Panc1 (cell line): ENCODE measurements around the gene EMID1. TPM values are rescaled to one million over a fixed set of nuclear protein-coding genes. Genes with fewer than 3 reads are reported as not detected.

Experiments used
- ATAC-seq: fragments of 200-7000 bp; cut with Tn5 transposase; 2 replicates; pipeline ENCODE4 v1.9.1; 2020; ENCODE audit warnings: mild to moderate bottlenecking, moderate library complexity
- Bru-seq: library from RNA; stranded (reverse); fragments of 400-500 nt; gene quantifications from one replicate; lab custom pipeline; 2021; lab: Mats Ljungman, UMichigan
- BruChase-seq, 2 experiments: library from RNA; stranded (reverse); fragments of 400-500 nt; gene quantifications; one replicate each; lab custom pipeline; 2021; lab: Mats Ljungman, UMichigan
- BruUV-seq: library from RNA; stranded (reverse); fragments of 400-500 nt; replicated peaks from 2 replicates; lab custom pipeline; 2021; lab: Mats Ljungman, UMichigan
- CTCF ChIA-PET: fragments of 300-600 bp; sonication (Branson Sonifier 250); formaldehyde crosslinking; loops from one replicate; lab custom pipeline; 2022; ENCODE audit warnings: antibody characterized with exemption; lab: Charles Lee
- POLR2A ChIA-PET: fragments of 300-600 bp; sonication (Branson Sonifier 250); formaldehyde crosslinking; loops from one replicate; lab custom pipeline; 2022; ENCODE audit warnings: antibody characterized with exemption; lab: Charles Lee
- DNase-seq: peaks from one replicate; pipeline ENCODE4 v3.0.0-alpha.2; 2010; ENCODE audit warnings: low read depth, low spot score
- H3K27ac ChIP-seq: 2 replicates; pipeline ENCODE4 v1.5.1; 2011; ENCODE audit warnings: mild to moderate bottlenecking, low read length, inconsistent platforms
- H3K27me3 ChIP-seq: fragments of 200-500 bp; sonication (Bioruptor generic); 2 replicates; pipeline ENCODE4 v1.6.0; 2014; ENCODE audit warnings: low read length, inconsistent platforms; ENCODE audit not compliant: control insufficient read depth, insufficient read depth
- H3K36me3 ChIP-seq: fragments of 200-500 bp; sonication (Bioruptor generic); 2 replicates; pipeline ENCODE4 v1.5.1; 2014; ENCODE audit warnings: inconsistent platforms, mild to moderate bottlenecking, low read length, moderate library complexity; ENCODE audit not compliant: control insufficient read depth, insufficient read depth
- H3K4me1 ChIP-seq: 2 replicates; pipeline ENCODE4 v1.5.1; 2011; ENCODE audit warnings: inconsistent platforms, mild to moderate bottlenecking, low read length, moderate library complexity; ENCODE audit not compliant: control insufficient read depth, insufficient read depth
- H3K4me3 ChIP-seq, 2 experiments: 2 replicates each; pipeline ENCODE4 v1.5.1; 2011 to 2012; ENCODE audit warnings: low read depth in 2 of 2, low read length in 2 of 2, mild to moderate bottlenecking in 2 of 2, inconsistent platforms in 1 of 2, moderate library complexity in 1 of 2
- H3K9me3 ChIP-seq: fragments of 200-500 bp; sonication (Bioruptor generic); 2 replicates; pipeline ENCODE4 v1.5.1; 2014; ENCODE audit warnings: low read depth, mild to moderate bottlenecking, inconsistent platforms, low read length, moderate library complexity; ENCODE audit not compliant: control insufficient read depth, insufficient read depth
- CTCF ChIP-seq: fragments of 450-650 bp; IDR thresholded peaks from 2 replicates; pipeline ENCODE4 v1.5.1; 2017; ENCODE audit warnings: mild to moderate bottlenecking
- POLR2AphosphoS5 ChIP-seq: IDR thresholded peaks from 2 replicates; pipeline ENCODE4 v1.6.1; 2012; ENCODE audit warnings: mild to moderate bottlenecking, low read depth, low read length, moderate library complexity
- REST ChIP-seq, 2 experiments: IDR thresholded peaks; 2 replicates each; pipeline ENCODE4 v1.6.1; 2011 to 2012; ENCODE audit warnings: low read depth in 2 of 2, control low read depth in 1 of 2, low read length in 1 of 2, mild to moderate bottlenecking in 1 of 2, moderate library complexity in 1 of 2; ENCODE audit not compliant: insufficient read depth in 1 of 2
- SIN3A ChIP-seq: IDR thresholded peaks from 2 replicates; pipeline ENCODE4 v1.6.1; 2012; ENCODE audit warnings: low read depth, mild to moderate bottlenecking, low read length, moderate library complexity, borderline replicate concordance; ENCODE audit not compliant: insufficient read depth
- TCF7L2 ChIP-seq: IDR thresholded peaks from 2 replicates; pipeline ENCODE4 v1.6.1; 2011; ENCODE audit warnings: mild to moderate bottlenecking, low read depth, low read length, inconsistent platforms
- in situ Hi-C: cut with HindIII; loops from 2 replicates; pipeline ENCODE4 v1.10.0; 2016; ENCODE audit warnings: low sequenced_read_pairs, low pct_unique_long_range_greater_than_20kb
- intact Hi-C: fragments of 100-400 bp; cut with micrococcal nuclease; formaldehyde crosslinking; loops from one replicate; pipeline ENCODE4 v1.10.0; 2022; ENCODE audit not compliant: unreplicated experiment
- long read RNA-seq: library from polyadenylated mRNA; unstranded; transcript quantifications from one replicate; pipeline ENCODE4 v2.0.0, GENCODE V29; 2021; ENCODE audit not compliant: unreplicated experiment
- polyA plus RNA-seq: library from polyadenylated mRNA; unstranded; fragments of >200 nt; gene quantifications from one replicate; pipeline ENCODE4 v1.2.1, GENCODE V29; 2012; ENCODE audit warnings: missing spikeins; ENCODE audit not compliant: insufficient read length
- total RNA-seq: library from RNA; stranded (reverse); gene quantifications from one replicate; pipeline ENCODE4 v1.2.1, GENCODE V29; 2021; ENCODE audit not compliant: unreplicated experiment

The EMID1 gene
- total RNA-seq (1.1 TPM), Bru-seq, nascent RNA (percentile 25 among the genes with signal in this experiment), BruChase-seq, experiment 1, labeled RNA remaining after a 2-hour chase (percentile 23 among the genes with signal in this experiment), BruChase-seq, experiment 2, labeled RNA remaining after a 6-hour chase (percentile 23 among the genes with signal in this experiment)
- 1.8 TPM for polyA plus RNA-seq
- long read RNA-seq, partial matches to known transcripts, result 0 of 4 reads
- long read RNA-seq, other reads (novel, unspliced or antisense), result 2 of 4 reads

GRCh38 chr22:29205594-29206371 is at the start of gene EMID1:
Gene EMID1, plus strand, starts transcription at chr22:29205896. Its CDS starts 143 bp downstream, at chr22:29206039.
- no peak for TF ChIP-seq SIN3A
- TF ChIP-seq REST (IDR thresholded peaks at IDR 0.05; ENCODE audit: insufficient read depth in 1 of 2, low read depth in 2 of 2, low read length in 1 of 2), result no peak
- TF ChIP-seq CTCF, result no peak; the same call in 1 of the 2 replicates
- TF ChIP-seq POLR2AphosphoS5, result no peak
- no peak for TF ChIP-seq TCF7L2
- Histone ChIP-seq H3K4me1 (peaks cover 3% of the 10 kb centered on the region; the same call in 1 of the 2 replicates), H3K4me3 (peak within 1 kb of the TSS; percentile 30 to 38; a peak in 3 of 4 replicates), H3K27ac (no peak within 1 kb of the TSS), H3K27me3 (no peaks in the 10 kb centered on the region; the same call in 1 of the 2 replicates), H3K9me3 (no peaks in the 10 kb centered on the region), H3K36me3 (no peaks in the 10 kb centered on the region)
- no TSS peak for BruUV-seq
- intact Hi-C loops, result no loop called here
- no peak for DNase-seq
- in situ Hi-C loops, result no loop called here
- ChIA-PET POLR2A (no interaction called here), CTCF (no interaction called here)
- peak; percentile 62 for ATAC-seq

GRCh38 chr22:29155966-29156365 is 49.7 kb upstream of the EMID1 start:
- Histone ChIP-seq H3K27me3 (no peaks in the 10 kb centered on the region), H3K9me3 (no peaks in the 10 kb centered on the region), H3K36me3 (no peaks in the 10 kb centered on the region), H3K4me1 (peaks cover 3% of the 10 kb centered on the region; the same call in 1 of the 2 replicates), H3K4me3 (no peak overlapping the region), H3K27ac (no peak overlapping the region)
- in situ Hi-C loops, result no loop called here
- POLR2A ChIA-PET, result no interaction called here
- TF ChIP-seq POLR2AphosphoS5 (no peak), CTCF (no peak), TCF7L2 (no peak), SIN3A (no peak), REST (IDR thresholded peaks at IDR 0.05; ENCODE audit: insufficient read depth in 1 of 2, low read depth in 2 of 2, low read length in 1 of 2) (no peak)
- DNase-seq, result no peak
- ATAC-seq, result no peak
- CTCF ChIA-PET, result no interaction called here
- intact Hi-C loops, result no loop called here
- BruUV-seq, result no TSS peak
